SK-N-SH (cell line): ENCODE data around the gene MPV17. TPM values are rescaled to one million over a fixed set of nuclear protein-coding genes. Genes with fewer than 3 reads are reported as not detected.

Experiments
- CTCF ChIA-PET: fragments of 300-600, 350-600 bp; formaldehyde crosslinking; extraction: SDS; loops from one replicate; lab custom pipeline; 2021; lab: Yijun Ruan, JAX
- POLR2A ChIA-PET: fragments of 350-600 bp; sonication (Branson Sonifier 250); formaldehyde crosslinking; extraction: SDS; loops from one replicate; lab custom pipeline; 2020; ENCODE audit warnings: antibody characterized with exemption, inconsistent platforms; lab: Yijun Ruan, JAX
- DNase-seq: peaks from one replicate; pipeline ENCODE4 v3.0.0; 2012
- H2AFZ ChIP-seq: fragments of 200-600 bp; sonication (generic); 2 replicates; pipeline ENCODE4 v1.8.1; 2016; ENCODE audit warnings: antibody characterized with exemption, mild to moderate bottlenecking, low read depth
- H3F3A ChIP-seq: fragments of 200-600 bp; sonication (generic); replicated peaks from 2 replicates; pipeline ENCODE3; 2016; ENCODE audit warnings: antibody characterized with exemption, mild to moderate bottlenecking; ENCODE audit not compliant: insufficient read depth
- H3K27ac ChIP-seq, 2 experiments: fragments of 200-500 bp in 1 of 2; fragments of 200-600 bp in 1 of 2; sonication (Bioruptor generic) in 1 of 2; sonication (generic), shearing (Covaris generic) in 1 of 2; 2 replicates each; pipeline versions ENCODE4 v1.5.1 to v1.6.1; 2014 to 2016; ENCODE audit warnings: low read depth in 2 of 2, inconsistent platforms in 1 of 2, low read length in 1 of 2, mild to moderate bottlenecking in 1 of 2, mixed read lengths in 1 of 2
- H3K27me3 ChIP-seq: fragments of 200-600 bp; sonication (generic), shearing (Covaris generic); 2 replicates; pipeline ENCODE4 v1.6.1; 2016; ENCODE audit warnings: mixed run types; ENCODE audit not compliant: insufficient read depth
- H3K36me3 ChIP-seq, 2 experiments: fragments of 200-500 bp in 1 of 2; fragments of 200-600 bp in 1 of 2; sonication (Bioruptor generic) in 1 of 2; sonication (generic) in 1 of 2; replicated peaks in 1 of 2; 2 replicates each; pipeline versions ENCODE3 to v1.5.1; 2014 to 2016; ENCODE audit warnings: low read length in 1 of 2, mild to moderate bottlenecking in 1 of 2; ENCODE audit not compliant: insufficient read depth in 2 of 2, control insufficient read depth in 1 of 2
- H3K4me1 ChIP-seq, 2 experiments: fragments of 200-500 bp in 1 of 2; fragments of 200-600 bp in 1 of 2; sonication (Bioruptor generic) in 1 of 2; sonication (generic), shearing (Covaris generic) in 1 of 2; 2 replicates each; pipeline versions ENCODE4 v1.5.1 to v1.6.1; 2014 to 2016; ENCODE audit warnings: low read depth in 1 of 2, low read length in 1 of 2, mixed run types in 1 of 2; ENCODE audit not compliant: insufficient read depth in 2 of 2, control insufficient read depth in 1 of 2
- H3K4me2 ChIP-seq: fragments of 200-600 bp; sonication (generic), shearing (Covaris generic); 2 replicates; pipeline ENCODE4 v1.6.1; 2017; ENCODE audit warnings: mixed run types
- H3K4me3 ChIP-seq, 2 experiments: fragments of 200-500 bp in 1 of 2; fragments of 200-600 bp in 1 of 2; sonication (Bioruptor generic) in 1 of 2; sonication (generic), shearing (Covaris generic) in 1 of 2; 2 replicates each; pipeline versions ENCODE4 v1.5.1 to v1.8.1; 2014 to 2016; ENCODE audit warnings: low read depth in 2 of 2, inconsistent platforms in 1 of 2, low read length in 1 of 2, mild to moderate bottlenecking in 1 of 2, mixed read lengths in 1 of 2, moderate library complexity in 1 of 2
- H3K79me2 ChIP-seq: fragments of 200-600 bp; sonication (generic); 2 replicates; pipeline ENCODE4 v1.8.1; 2017; ENCODE audit warnings: mild to moderate bottlenecking; ENCODE audit not compliant: insufficient read depth
- H3K9ac ChIP-seq: fragments of 200-600 bp; sonication (generic); 2 replicates; pipeline ENCODE4 v1.6.1; 2017; ENCODE audit warnings: mixed run types
- H3K9me2 ChIP-seq: fragments of 200-600 bp; sonication (generic); 2 replicates; pipeline ENCODE4 v1.6.1; 2017; ENCODE audit warnings: mixed run types
- H3K9me3 ChIP-seq: fragments of 200-600 bp; sonication (generic); 2 replicates; pipeline ENCODE4 v1.6.1; 2017; ENCODE audit warnings: mixed run types, mild to moderate bottlenecking, moderate library complexity
- H4K20me1 ChIP-seq: fragments of 200-600 bp; sonication (generic); 2 replicates; pipeline ENCODE4 v1.6.1; 2017; ENCODE audit warnings: mild to moderate bottlenecking, mixed run types; ENCODE audit not compliant: insufficient read depth
- ELF1 ChIP-seq: IDR thresholded peaks from 2 replicates; pipeline ENCODE4 v1.4.0; 2012
- EP300 ChIP-seq, 2 experiments: IDR thresholded peaks; 2 replicates each; pipeline versions ENCODE4 v1.4.0 to v1.6.1; 2012; ENCODE audit warnings: borderline replicate concordance in 1 of 2, low read depth in 1 of 2, low read length in 1 of 2
- EZH2phosphoT487 ChIP-seq: fragments of 200-600 bp; sonication (generic); IDR thresholded peaks from 2 replicates; pipeline ENCODE4 v1.6.1; 2017; ENCODE audit warnings: low read depth, mixed run types, mild to moderate bottlenecking, antibody characterized with exemption, moderate library complexity, borderline replicate concordance
- FOXJ3 ChIP-seq: sonication (generic); formaldehyde crosslinking; IDR thresholded peaks from 2 replicates; pipeline ENCODE4 v1.5.1; 2020; ENCODE audit warnings: mild to moderate bottlenecking, missing genetic modification reagents
- GABPA ChIP-seq: IDR thresholded peaks from 2 replicates; pipeline ENCODE4 v1.4.0; 2012; ENCODE audit warnings: low read depth, mild to moderate bottlenecking
- JUND ChIP-seq: IDR thresholded peaks from 2 replicates; pipeline ENCODE4 v1.4.0; 2012
- MAX ChIP-seq: IDR thresholded peaks from 2 replicates; pipeline ENCODE4 v1.4.0; 2012; ENCODE audit warnings: low read depth
- MXI1 ChIP-seq: IDR thresholded peaks from 2 replicates; pipeline ENCODE4 v1.6.1; 2012; ENCODE audit warnings: mild to moderate bottlenecking, low read depth, low read length, improper control_type of control experiment
- NRF1 ChIP-seq: IDR thresholded peaks from 2 replicates; pipeline ENCODE4 v1.6.1; 2012; ENCODE audit warnings: low read depth, mild to moderate bottlenecking, low read length
- PBX3 ChIP-seq: IDR thresholded peaks from 2 replicates; pipeline ENCODE4; 2012
- POLR2AphosphoS5 ChIP-seq: IDR thresholded peaks from 2 replicates; pipeline ENCODE4 v1.6.1; 2012; ENCODE audit warnings: low read depth, low read length
- RFX5 ChIP-seq: IDR thresholded peaks from 2 replicates; pipeline ENCODE4 v1.6.1; 2012; ENCODE audit warnings: mild to moderate bottlenecking, improper control_type of control experiment, low read length
- RXRA ChIP-seq: IDR thresholded peaks from 2 replicates; pipeline ENCODE4 v1.4.0; 2012; ENCODE audit warnings: low read depth, mild to moderate bottlenecking, borderline replicate concordance
- TAF1 ChIP-seq: IDR thresholded peaks from 2 replicates; pipeline ENCODE4 v1.6.1; 2012; ENCODE audit warnings: low read depth, mild to moderate bottlenecking, low read length, moderate library complexity, borderline replicate concordance
- TEAD4 ChIP-seq: IDR thresholded peaks from 2 replicates; pipeline ENCODE4 v1.4.0; 2012; ENCODE audit warnings: mild to moderate bottlenecking, borderline replicate concordance; ENCODE audit not compliant: insufficient read depth
- USF1 ChIP-seq: IDR thresholded peaks from 2 replicates; pipeline ENCODE4 v1.4.0; 2012; ENCODE audit warnings: low read depth, borderline replicate concordance
- YY1 ChIP-seq: IDR thresholded peaks from 2 replicates; pipeline ENCODE4 v1.4.0; 2012; ENCODE audit warnings: low read depth, mild to moderate bottlenecking
- WGBS: methylation state at CpG from one replicate; pipeline ENCODE4 v1.1.6; 2017; ENCODE audit warnings: low lambda C conversion rate; 5-methylcytosine and 5-hydroxymethylcytosine counted together
- polyA plus RNA-seq, 3 experiments: library from polyadenylated mRNA; depleted of rRNA; stranded (reverse); fragments of >200 nt; gene quantifications; 2 replicates each; pipeline ENCODE4 v1.2.3, GENCODE V29; 2012
- TF ChIP-seq, protein P1 (sequence below): fragments of 150-350 bp; IDR thresholded peaks from 2 replicates; pipeline ENCODE4 v1.6.1; 2016; ENCODE audit warnings: mild to moderate bottlenecking, low read depth, low read length
- TF ChIP-seq, protein P2 (sequence below): fragments of 200-600 bp; sonication (generic); IDR thresholded peaks from 2 replicates; pipeline ENCODE4 v1.6.1; 2017; ENCODE audit warnings: antibody characterized with exemption, mild to moderate bottlenecking, moderate library complexity
- TF ChIP-seq, protein P3 (sequence below): IDR thresholded peaks from 2 replicates; pipeline ENCODE4 v1.4.0; 2012; ENCODE audit warnings: low read depth, borderline replicate concordance

MPV17 gene
- polyA plus RNA-seq, 1 of the 3 experiments (the other 2 are of a cell fraction): 255 TPM

- peak; percentile 77 for TF ChIP-seq MAX
Observed at GRCh38 chr2:27370816-27371620, 48.1 kb upstream of the MPV17 start (continued).

GRCh38 chr2:27370026-27370815, 47.3 kb upstream of the MPV17 start, which contains the start of the genes EIF2B4 and SNX17:
EIF2B4 (minus strand) TSS chr2:27370338; CDS start chr2:27370314, 24 bp downstream.
SNX17 (plus strand) TSS chr2:27370616; CDS start chr2:27370744, 128 bp downstream.
- Histone ChIP-seq H3K27ac (peak within 1 kb of the TSS; percentile 79 to 89), H3K36me3 (peaks cover 53 to 64% of the 10 kb centered on the region in 2 experiments), H3K9me2 (no peaks in the 10 kb centered on the region), H4K20me1 (no peaks in the 10 kb centered on the region; the same call in 1 of the 2 replicates), H3F3A (peaks cover 9% of the 10 kb centered on the region), H3K27me3 (no peaks in the 10 kb centered on the region), H3K4me3 (peak within 1 kb of the TSS; percentile 94 to 99), H3K9ac (peak within 1 kb of the TSS; percentile 93), H3K4me2 (peak within 1 kb of the TSS; percentile 91), H3K79me2 (peaks cover 64% of the 10 kb centered on the region), H3K9me3 (no peaks in the 10 kb centered on the region), H2AFZ (peak within 1 kb of the TSS; percentile 51), H3K4me1 (peaks cover 11 to 22% of the 10 kb centered on the region in 2 experiments; a peak in 3 of 4 replicates)
- under 1% methylated on average over 30 of the region's 85 CpGs for WGBS
- POLR2A ChIA-PET: interaction anchor here (0.9 to 3.8 kb wide), 7 partner anchors 10 to 258 kb away, joined by 3 to 34 read pairs (median 5); partner anchors contain the start of genes CCDC121, GPN1, GTF3C2 and MPV17
- CTCF ChIA-PET: interaction anchor here (0.7 to 3.2 kb wide), 19 partner anchors 10 to 314 kb away, joined by 3 to 36 read pairs (median 4); partner anchors contain the start of genes GTF3C2, MPV17, PPM1G and ZNF513
- peak; percentile 98 for DNase-seq
- TF ChIP-seq YY1: peak; percentile 94
- no peak for TF ChIP-seq RXRA
- no peak; a peak in 1 of 4 replicates for TF ChIP-seq EP300 (IDR thresholded peaks at IDR 0.05; ENCODE audit: borderline replicate concordance in 1 of 2, low read depth in 1 of 2, low read length in 1 of 2)
- no peak; the same call in none of the 2 replicates for TF ChIP-seq RFX5
- peak; percentile 60; the same call in 1 of the 2 replicates for TF ChIP-seq PBX3
- TF ChIP-seq TEAD4: 0 out of 2 replicates have a peak, but pooled peaks have one; percentile 11
- TF ChIP-seq GABPA: peak; percentile 70
- TF ChIP-seq JUND: no peak
- TF ChIP-seq, protein P1, sequence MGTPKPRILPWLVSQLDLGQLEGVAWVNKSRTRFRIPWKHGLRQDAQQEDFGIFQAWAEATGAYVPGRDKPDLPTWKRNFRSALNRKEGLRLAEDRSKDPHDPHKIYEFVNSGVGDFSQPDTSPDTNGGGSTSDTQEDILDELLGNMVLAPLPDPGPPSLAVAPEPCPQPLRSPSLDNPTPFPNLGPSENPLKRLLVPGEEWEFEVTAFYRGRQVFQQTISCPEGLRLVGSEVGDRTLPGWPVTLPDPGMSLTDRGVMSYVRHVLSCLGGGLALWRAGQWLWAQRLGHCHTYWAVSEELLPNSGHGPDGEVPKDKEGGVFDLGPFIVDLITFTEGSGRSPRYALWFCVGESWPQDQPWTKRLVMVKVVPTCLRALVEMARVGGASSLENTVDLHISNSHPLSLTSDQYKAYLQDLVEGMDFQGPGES: no peak
- peak; percentile 98 for TF ChIP-seq MXI1
- no peak for TF ChIP-seq FOXJ3 (CRISPR knock-in tag)
- TF ChIP-seq USF1: peak; percentile 62; the same call in 1 of the 2 replicates
- TF ChIP-seq, protein P2, sequence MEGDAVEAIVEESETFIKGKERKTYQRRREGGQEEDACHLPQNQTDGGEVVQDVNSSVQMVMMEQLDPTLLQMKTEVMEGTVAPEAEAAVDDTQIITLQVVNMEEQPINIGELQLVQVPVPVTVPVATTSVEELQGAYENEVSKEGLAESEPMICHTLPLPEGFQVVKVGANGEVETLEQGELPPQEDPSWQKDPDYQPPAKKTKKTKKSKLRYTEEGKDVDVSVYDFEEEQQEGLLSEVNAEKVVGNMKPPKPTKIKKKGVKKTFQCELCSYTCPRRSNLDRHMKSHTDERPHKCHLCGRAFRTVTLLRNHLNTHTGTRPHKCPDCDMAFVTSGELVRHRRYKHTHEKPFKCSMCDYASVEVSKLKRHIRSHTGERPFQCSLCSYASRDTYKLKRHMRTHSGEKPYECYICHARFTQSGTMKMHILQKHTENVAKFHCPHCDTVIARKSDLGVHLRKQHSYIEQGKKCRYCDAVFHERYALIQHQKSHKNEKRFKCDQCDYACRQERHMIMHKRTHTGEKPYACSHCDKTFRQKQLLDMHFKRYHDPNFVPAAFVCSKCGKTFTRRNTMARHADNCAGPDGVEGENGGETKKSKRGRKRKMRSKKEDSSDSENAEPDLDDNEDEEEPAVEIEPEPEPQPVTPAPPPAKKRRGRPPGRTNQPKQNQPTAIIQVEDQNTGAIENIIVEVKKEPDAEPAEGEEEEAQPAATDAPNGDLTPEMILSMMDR: peak; percentile 84
- TF ChIP-seq, protein P3, sequence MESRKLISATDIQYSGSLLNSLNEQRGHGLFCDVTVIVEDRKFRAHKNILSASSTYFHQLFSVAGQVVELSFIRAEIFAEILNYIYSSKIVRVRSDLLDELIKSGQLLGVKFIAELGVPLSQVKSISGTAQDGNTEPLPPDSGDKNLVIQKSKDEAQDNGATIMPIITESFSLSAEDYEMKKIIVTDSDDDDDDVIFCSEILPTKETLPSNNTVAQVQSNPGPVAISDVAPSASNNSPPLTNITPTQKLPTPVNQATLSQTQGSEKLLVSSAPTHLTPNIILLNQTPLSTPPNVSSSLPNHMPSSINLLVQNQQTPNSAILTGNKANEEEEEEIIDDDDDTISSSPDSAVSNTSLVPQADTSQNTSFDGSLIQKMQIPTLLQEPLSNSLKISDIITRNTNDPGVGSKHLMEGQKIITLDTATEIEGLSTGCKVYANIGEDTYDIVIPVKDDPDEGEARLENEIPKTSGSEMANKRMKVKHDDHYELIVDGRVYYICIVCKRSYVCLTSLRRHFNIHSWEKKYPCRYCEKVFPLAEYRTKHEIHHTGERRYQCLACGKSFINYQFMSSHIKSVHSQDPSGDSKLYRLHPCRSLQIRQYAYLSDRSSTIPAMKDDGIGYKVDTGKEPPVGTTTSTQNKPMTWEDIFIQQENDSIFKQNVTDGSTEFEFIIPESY: peak; percentile 90
- peak; percentile 40 for TF ChIP-seq NRF1
- TF ChIP-seq TAF1: peak; percentile 90
- TF ChIP-seq ELF1: peak; percentile 95
- TF ChIP-seq MAX: peak; percentile 83
- no peak for TF ChIP-seq EZH2phosphoT487
- TF ChIP-seq POLR2AphosphoS5: peak; percentile 87
